KBM-7 (cell line): ENCODE measurements around the gene PPP1R18.

ENCODE experiments used
- DNase-seq: peaks from one replicate; pipeline ENCODE4 v3.0.0-alpha.2; 2015
- in situ Hi-C: fragments of 300-500 bp; cut with MboI; formaldehyde crosslinking; loops from 2 replicates; pipeline ENCODE4 v1.14.3; 2020; ENCODE audit warnings: low sequenced_read_pairs, low pct_unique_long_range_greater_than_20kb, mixed read lengths

PPP1R18 gene

GRCh38 chr6:30691208-30691847 lies 4.9 kb upstream of the PPP1R18 start:
- in situ Hi-C loops: no loop called here
- DNase-seq: no peak

- DNase-seq: peak; percentile 91
- in situ Hi-C loops: no loop called here
These were observed 4.2 kb upstream of the PPP1R18 start, which contains the start of gene NRM for GRCh38 chr6:30690403-30691207. TSS of gene NRM (minus strand) at chr6:30690984. CDS start at chr6:30690974, 10 bp downstream.

DNA sequence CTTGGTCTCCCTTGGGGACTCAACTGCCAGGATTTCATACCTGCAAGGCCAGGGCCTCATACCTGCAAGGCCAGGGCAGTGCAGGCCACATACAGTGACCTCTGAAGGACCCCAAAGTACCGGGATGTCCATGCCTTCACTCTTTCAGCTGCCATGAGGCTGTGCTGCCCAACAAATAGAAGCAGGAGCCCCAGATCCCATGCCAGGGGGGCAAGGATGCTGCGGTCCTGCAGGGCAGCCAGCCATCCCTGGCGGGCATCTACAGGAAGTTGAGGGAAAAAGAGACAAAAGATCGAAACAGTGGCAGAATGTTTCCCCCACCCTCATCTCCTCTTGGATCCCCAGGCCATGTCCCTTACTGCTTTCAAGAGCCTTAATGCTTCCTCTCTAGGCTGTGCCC lies 3.5 kb upstream of the PPP1R18 start:
- no peak for DNase-seq
- in situ Hi-C loops: no loop called here

GRCh38 chr6:30689022-30689865 lies 2.8 kb upstream of the PPP1R18 start:
- DNase-seq: no peak
- in situ Hi-C loops: no loop called here

GRCh38 chr6:30688569-30688968 lies 2.1 kb upstream of the PPP1R18 start:
- DNase-seq: no peak
- in situ Hi-C loops: no loop called here

GRCh38 chr6:30687659-30688431 lies 1.4 kb upstream of the PPP1R18 start:
- in situ Hi-C loops: no loop called here
- DNase-seq: no peak

- DNase-seq: peak; percentile 96
- in situ Hi-C loops: no loop called here
These were observed 638 bp upstream of the PPP1R18 start for GRCh38 chr6:30686908-30687658.

- in situ Hi-C loops: no loop called here
- peak; percentile 29 for DNase-seq
These were observed 1.1 kb downstream of the PPP1R18 start for GRCh38 chr6:30685157-30686008.

DNA sequence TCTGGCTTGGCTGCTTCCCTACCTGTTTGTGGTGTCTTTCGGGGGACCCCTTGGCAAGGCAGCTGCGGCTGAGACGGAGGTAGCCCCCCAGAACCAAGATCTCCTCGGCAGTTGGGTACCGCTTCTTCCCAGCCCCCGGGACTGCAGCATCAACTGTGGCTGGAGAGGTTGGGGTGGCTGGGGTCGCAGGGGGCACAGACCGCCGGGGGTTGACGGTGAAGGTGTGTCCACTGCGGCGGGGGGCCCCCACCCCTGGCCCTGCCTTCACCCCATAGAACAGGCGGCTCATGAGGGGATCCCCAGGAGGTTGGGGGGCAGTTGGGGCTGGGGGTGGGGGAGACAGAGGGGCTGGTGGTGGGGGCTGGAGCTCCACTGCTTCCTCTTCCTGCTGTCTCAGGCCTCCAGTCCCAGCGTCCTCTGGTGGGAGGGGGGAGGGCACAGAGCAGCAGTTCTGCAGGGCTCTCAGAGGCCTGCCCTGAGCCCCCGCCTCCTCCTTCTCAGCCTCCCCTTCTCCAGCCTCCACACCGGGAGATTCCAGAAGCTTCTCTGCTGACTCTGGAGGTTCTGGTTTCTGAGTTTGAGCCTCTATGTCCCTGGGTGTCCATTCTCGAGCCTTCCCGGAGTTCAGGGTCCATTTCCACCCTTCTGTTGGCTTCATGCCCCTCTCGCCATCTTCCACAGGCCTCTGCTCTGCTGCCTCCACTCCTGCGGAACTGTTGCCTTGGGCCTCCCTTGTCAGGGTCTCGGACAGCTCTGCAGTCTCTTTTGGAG lies 1.9 kb downstream of the PPP1R18 start:
- in situ Hi-C loops: no loop called here
- peak; percentile 72 for DNase-seq

- in situ Hi-C loops: no loop called here
These were observed 2.5 kb downstream of the PPP1R18 start for GRCh38 chr6:30683980-30684338.

DNA sequence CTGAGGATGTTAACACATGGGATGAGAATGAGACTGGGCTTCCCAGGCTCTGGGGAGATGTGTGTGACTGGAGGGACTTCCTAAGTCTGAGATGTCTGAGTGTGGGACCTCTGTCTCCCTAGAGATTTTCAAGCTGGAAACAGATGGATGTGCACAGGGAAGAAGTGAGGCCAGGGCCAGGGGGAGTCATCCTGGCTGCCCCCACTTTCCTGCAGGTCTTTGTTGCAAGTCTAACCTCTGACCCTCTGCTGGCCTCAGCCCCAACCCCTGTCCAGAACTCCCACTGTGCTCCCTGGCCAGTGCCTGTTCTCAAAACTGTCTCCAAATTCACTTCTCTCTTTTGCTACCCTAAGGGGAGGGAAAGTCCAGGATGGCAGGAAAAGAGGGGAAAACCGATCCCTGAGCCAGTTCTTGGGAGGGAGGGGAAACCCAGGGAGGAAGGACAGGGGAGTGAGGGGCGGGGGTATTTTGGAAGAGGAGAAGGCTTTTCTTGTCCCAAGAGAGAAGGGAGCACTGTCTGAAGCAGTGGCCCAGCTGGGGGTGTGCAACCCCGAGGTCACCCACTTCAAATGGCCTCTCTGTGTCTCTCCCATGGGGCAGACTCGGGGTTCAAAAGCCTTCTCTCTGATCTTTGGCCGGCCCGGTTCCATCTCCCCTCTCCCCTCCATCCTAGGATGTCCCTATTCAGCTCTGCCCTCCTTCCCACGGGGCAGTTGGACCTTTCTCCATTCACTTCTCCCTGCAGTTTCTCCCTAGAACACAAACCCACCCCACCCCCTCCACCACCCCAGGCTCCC lies 3.1 kb downstream of the PPP1R18 start:
- DNase-seq: no peak
- in situ Hi-C loops: no loop called here

More at GRCh38 chr6:30683980-30684338, 2.5 kb downstream of the PPP1R18 start:
- no peak for DNase-seq

GRCh38 chr6:30682143-30683117 lies 4.0 kb downstream of the PPP1R18 start:
- in situ Hi-C loops: no loop called here
- DNase-seq: peak; percentile 99

DNA sequence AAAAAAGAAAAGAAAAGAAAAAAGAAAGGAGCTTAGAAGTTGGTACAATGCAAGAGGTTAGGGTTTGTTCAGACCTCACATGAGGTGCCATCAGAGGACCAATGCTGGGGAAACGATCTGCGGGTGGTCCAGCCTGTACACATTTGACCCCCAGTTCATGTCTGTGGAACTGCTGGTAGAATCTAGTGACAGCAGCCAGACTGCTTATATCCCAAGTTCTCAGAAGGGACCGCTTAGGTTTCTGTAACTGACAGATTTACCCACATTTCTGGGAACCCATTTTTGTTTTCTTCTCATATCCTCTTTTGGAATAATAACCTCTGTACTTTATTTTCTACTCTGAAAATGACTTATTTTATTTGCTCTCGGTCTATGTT lies 4.7 kb downstream of the PPP1R18 start:
- DNase-seq: no peak
- in situ Hi-C loops: no loop called here

GRCh38 chr6:30679765-30680535 lies 6.5 kb downstream of the PPP1R18 start:
- DNase-seq: no peak
- in situ Hi-C loops: loop anchor here (10.0 kb wide), 1 partner anchor 45 kb away; the partner anchor contains the start of gene TUBB
